SK-N-SH (cell line): Measurements from ENCODE around the gene WDR44. TPM values are rescaled to one million over a fixed set of nuclear protein-coding genes. Genes with fewer than 3 reads are reported as not detected.
A peak's percentile ranks its signal among the peaks of the same experiment; 100 is the strongest.

Source experiments
- CTCF ChIA-PET: fragments of 300-600, 350-600 bp; formaldehyde crosslinking; extraction: SDS; loops from one replicate; lab custom pipeline; 2021; lab: Yijun Ruan, JAX
- POLR2A ChIA-PET: fragments of 350-600 bp; sonication (Branson Sonifier 250); formaldehyde crosslinking; extraction: SDS; loops from one replicate; lab custom pipeline; 2020; ENCODE audit warnings: antibody characterized with exemption, inconsistent platforms; lab: Yijun Ruan, JAX
- DNase-seq: peaks from one replicate; pipeline ENCODE4 v3.0.0; 2012
- H2AFZ ChIP-seq: fragments of 200-600 bp; sonication (generic); 2 replicates; pipeline ENCODE4 v1.8.1; 2016; ENCODE audit warnings: antibody characterized with exemption, mild to moderate bottlenecking, low read depth
- H3F3A ChIP-seq: fragments of 200-600 bp; sonication (generic); replicated peaks from 2 replicates; pipeline ENCODE3; 2016; ENCODE audit warnings: antibody characterized with exemption, mild to moderate bottlenecking; ENCODE audit not compliant: insufficient read depth
- H3K27ac ChIP-seq, 2 experiments: fragments of 200-500 bp in 1 of 2; fragments of 200-600 bp in 1 of 2; sonication (Bioruptor generic) in 1 of 2; sonication (generic), shearing (Covaris generic) in 1 of 2; 2 replicates each; pipeline versions ENCODE4 v1.5.1 to v1.6.1; 2014 to 2016; ENCODE audit warnings: low read depth in 2 of 2, inconsistent platforms in 1 of 2, low read length in 1 of 2, mild to moderate bottlenecking in 1 of 2, mixed read lengths in 1 of 2
- H3K27me3 ChIP-seq: fragments of 200-600 bp; sonication (generic), shearing (Covaris generic); 2 replicates; pipeline ENCODE4 v1.6.1; 2016; ENCODE audit warnings: mixed run types; ENCODE audit not compliant: insufficient read depth
- H3K36me3 ChIP-seq, 2 experiments: fragments of 200-500 bp in 1 of 2; fragments of 200-600 bp in 1 of 2; sonication (Bioruptor generic) in 1 of 2; sonication (generic) in 1 of 2; replicated peaks in 1 of 2; 2 replicates each; pipeline versions ENCODE3 to v1.5.1; 2014 to 2016; ENCODE audit warnings: low read length in 1 of 2, mild to moderate bottlenecking in 1 of 2; ENCODE audit not compliant: insufficient read depth in 2 of 2, control insufficient read depth in 1 of 2
- H3K4me1 ChIP-seq, 2 experiments: fragments of 200-500 bp in 1 of 2; fragments of 200-600 bp in 1 of 2; sonication (Bioruptor generic) in 1 of 2; sonication (generic), shearing (Covaris generic) in 1 of 2; 2 replicates each; pipeline versions ENCODE4 v1.5.1 to v1.6.1; 2014 to 2016; ENCODE audit warnings: low read depth in 1 of 2, low read length in 1 of 2, mixed run types in 1 of 2; ENCODE audit not compliant: insufficient read depth in 2 of 2, control insufficient read depth in 1 of 2
- H3K4me2 ChIP-seq: fragments of 200-600 bp; sonication (generic), shearing (Covaris generic); 2 replicates; pipeline ENCODE4 v1.6.1; 2017; ENCODE audit warnings: mixed run types
- H3K4me3 ChIP-seq, 2 experiments: fragments of 200-500 bp in 1 of 2; fragments of 200-600 bp in 1 of 2; sonication (Bioruptor generic) in 1 of 2; sonication (generic), shearing (Covaris generic) in 1 of 2; 2 replicates each; pipeline versions ENCODE4 v1.5.1 to v1.8.1; 2014 to 2016; ENCODE audit warnings: low read depth in 2 of 2, inconsistent platforms in 1 of 2, low read length in 1 of 2, mild to moderate bottlenecking in 1 of 2, mixed read lengths in 1 of 2, moderate library complexity in 1 of 2
- H3K79me2 ChIP-seq: fragments of 200-600 bp; sonication (generic); 2 replicates; pipeline ENCODE4 v1.8.1; 2017; ENCODE audit warnings: mild to moderate bottlenecking; ENCODE audit not compliant: insufficient read depth
- H3K9ac ChIP-seq: fragments of 200-600 bp; sonication (generic); 2 replicates; pipeline ENCODE4 v1.6.1; 2017; ENCODE audit warnings: mixed run types
- H3K9me2 ChIP-seq: fragments of 200-600 bp; sonication (generic); 2 replicates; pipeline ENCODE4 v1.6.1; 2017; ENCODE audit warnings: mixed run types
- H3K9me3 ChIP-seq: fragments of 200-600 bp; sonication (generic); 2 replicates; pipeline ENCODE4 v1.6.1; 2017; ENCODE audit warnings: mixed run types, mild to moderate bottlenecking, moderate library complexity
- H4K20me1 ChIP-seq: fragments of 200-600 bp; sonication (generic); 2 replicates; pipeline ENCODE4 v1.6.1; 2017; ENCODE audit warnings: mild to moderate bottlenecking, mixed run types; ENCODE audit not compliant: insufficient read depth
- JUND ChIP-seq: IDR thresholded peaks from 2 replicates; pipeline ENCODE4 v1.4.0; 2012
- NRF1 ChIP-seq: IDR thresholded peaks from 2 replicates; pipeline ENCODE4 v1.6.1; 2012; ENCODE audit warnings: low read depth, mild to moderate bottlenecking, low read length
- RFX5 ChIP-seq: IDR thresholded peaks from 2 replicates; pipeline ENCODE4 v1.6.1; 2012; ENCODE audit warnings: mild to moderate bottlenecking, improper control_type of control experiment, low read length
- TAF1 ChIP-seq: IDR thresholded peaks from 2 replicates; pipeline ENCODE4 v1.6.1; 2012; ENCODE audit warnings: low read depth, mild to moderate bottlenecking, low read length, moderate library complexity, borderline replicate concordance
- TCF12 ChIP-seq: IDR thresholded peaks from 2 replicates; pipeline ENCODE4 v1.4.0; 2012
- USF2 ChIP-seq: fragments of 150-350 bp; IDR thresholded peaks from 2 replicates; pipeline ENCODE4 v1.6.1; 2017; ENCODE audit warnings: antibody characterized with exemption, low read length, low read depth, borderline replicate concordance
- YY1 ChIP-seq: IDR thresholded peaks from 2 replicates; pipeline ENCODE4 v1.4.0; 2012; ENCODE audit warnings: low read depth, mild to moderate bottlenecking
- WGBS: methylation state at CpG from one replicate; pipeline ENCODE4 v1.1.6; 2017; ENCODE audit warnings: low lambda C conversion rate; 5-methylcytosine and 5-hydroxymethylcytosine counted together
- polyA plus RNA-seq, 3 experiments: library from polyadenylated mRNA; depleted of rRNA; stranded (reverse); fragments of >200 nt; gene quantifications; 2 replicates each; pipeline ENCODE4 v1.2.3, GENCODE V29; 2012
- TF ChIP-seq, protein P1 (sequence below): fragments of 200-600 bp; sonication (generic); IDR thresholded peaks from 2 replicates; pipeline ENCODE4 v1.6.1; 2017; ENCODE audit warnings: antibody characterized with exemption, mild to moderate bottlenecking, moderate library complexity
- TF ChIP-seq, protein P2 (sequence below): IDR thresholded peaks from 2 replicates; pipeline ENCODE4 v1.4.0; 2012; ENCODE audit warnings: low read depth

Gene WDR44
- polyA plus RNA-seq, 1 of the 3 experiments (the other 2 are of a cell fraction) = 5.3 TPM

GRCh38 chrX:118346258-118347094 is 570 bp downstream of the WDR44 start:
- TF ChIP-seq, protein P1, sequence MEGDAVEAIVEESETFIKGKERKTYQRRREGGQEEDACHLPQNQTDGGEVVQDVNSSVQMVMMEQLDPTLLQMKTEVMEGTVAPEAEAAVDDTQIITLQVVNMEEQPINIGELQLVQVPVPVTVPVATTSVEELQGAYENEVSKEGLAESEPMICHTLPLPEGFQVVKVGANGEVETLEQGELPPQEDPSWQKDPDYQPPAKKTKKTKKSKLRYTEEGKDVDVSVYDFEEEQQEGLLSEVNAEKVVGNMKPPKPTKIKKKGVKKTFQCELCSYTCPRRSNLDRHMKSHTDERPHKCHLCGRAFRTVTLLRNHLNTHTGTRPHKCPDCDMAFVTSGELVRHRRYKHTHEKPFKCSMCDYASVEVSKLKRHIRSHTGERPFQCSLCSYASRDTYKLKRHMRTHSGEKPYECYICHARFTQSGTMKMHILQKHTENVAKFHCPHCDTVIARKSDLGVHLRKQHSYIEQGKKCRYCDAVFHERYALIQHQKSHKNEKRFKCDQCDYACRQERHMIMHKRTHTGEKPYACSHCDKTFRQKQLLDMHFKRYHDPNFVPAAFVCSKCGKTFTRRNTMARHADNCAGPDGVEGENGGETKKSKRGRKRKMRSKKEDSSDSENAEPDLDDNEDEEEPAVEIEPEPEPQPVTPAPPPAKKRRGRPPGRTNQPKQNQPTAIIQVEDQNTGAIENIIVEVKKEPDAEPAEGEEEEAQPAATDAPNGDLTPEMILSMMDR = peak; percentile 18; the same call in 1 of the 2 replicates
- peak; percentile 68; the same call in 1 of the 2 replicates for TF ChIP-seq YY1
- no peak for TF ChIP-seq TCF12
- TF ChIP-seq NRF1 = no peak
- TF ChIP-seq, all 33 proteins: peak for 2
- peak overlapping the region; percentile 88 for H3K9ac ChIP-seq
- ChIA-PET CTCF (interaction anchor here (0.9 to 1.4 kb wide), 2 partner anchors 11 to 12 kb away, joined by 3 read pairs; no protein-coding TSS in a partner anchor), POLR2A (interaction anchor here (0.6 kb wide), 1 partner anchor 430 kb away, joined by 3 read pairs; no protein-coding TSS in a partner anchor)
- H3K4me1 ChIP-seq = peaks cover 0 to 3% of the 10 kb centered on the region in 2 experiments; a peak in 2 of 4 replicates
- WGBS = 19% methylated on average over 48 of the region's 51 CpGs
- peaks cover 38% of the 10 kb centered on the region for H4K20me1 ChIP-seq
- H3K9me2 ChIP-seq = no peaks in the 10 kb centered on the region
- H3K79me2 ChIP-seq = peaks cover 51% of the 10 kb centered on the region
- H3K36me3 ChIP-seq = no peaks in the 10 kb centered on the region
- H3K4me3 ChIP-seq = peak overlapping the region; percentile 72 to 81
- H3F3A ChIP-seq = peaks cover 7% of the 10 kb centered on the region
- peak overlapping the region; percentile 69 for H3K4me2 ChIP-seq
- peak; percentile 54 for DNase-seq
- H2AFZ ChIP-seq = peak overlapping the region; percentile 65; the same call in 1 of the 2 replicates
- no peaks in the 10 kb centered on the region for H3K27me3 ChIP-seq
- no peaks in the 10 kb centered on the region for H3K9me3 ChIP-seq
- H3K27ac ChIP-seq = peak overlapping the region; percentile 87 to 88

DNA sequence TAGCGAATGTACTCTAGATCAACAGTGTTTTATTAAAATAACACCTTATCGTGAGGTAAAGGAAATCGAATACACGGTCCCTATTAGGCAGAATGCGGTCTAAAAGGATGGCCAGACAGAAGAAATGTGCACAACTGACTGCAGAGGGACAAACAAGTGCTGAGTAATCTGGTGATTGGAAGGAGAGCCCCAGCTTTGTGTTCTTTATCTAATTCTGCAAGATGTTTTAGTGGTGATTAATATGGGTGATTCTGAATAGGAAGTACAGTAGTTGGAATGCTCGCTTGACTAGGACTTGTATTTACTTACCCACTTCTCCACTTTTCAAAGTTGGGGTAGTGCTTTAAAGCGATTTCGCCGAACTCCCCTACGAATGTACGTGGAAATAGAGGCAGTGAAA is 1.2 kb downstream of the WDR44 start:
- 24% methylated on average over 11 of the region's 11 CpGs for WGBS
- Histone ChIP-seq H3K4me1 (peaks cover 0 to 3% of the 10 kb centered on the region in 2 experiments; a peak in 2 of 4 replicates), H2AFZ (no peak overlapping the region), H3K4me2 (peak overlapping the region; percentile 69), H4K20me1 (peaks cover 44% of the 10 kb centered on the region), H3K36me3 (no peaks in the 10 kb centered on the region), H3K27me3 (no peaks in the 10 kb centered on the region), H3K27ac (peak overlapping the region; percentile 87 to 88; a peak in 3 of 4 replicates), H3F3A (peaks cover 7% of the 10 kb centered on the region), H3K9me2 (no peaks in the 10 kb centered on the region), H3K9ac (peak overlapping the region; percentile 88), H3K9me3 (no peaks in the 10 kb centered on the region), H3K79me2 (peaks cover 57% of the 10 kb centered on the region), H3K4me3 (peak overlapping the region; percentile 72 to 81)
- ChIA-PET CTCF (interaction anchor here (0.9 kb wide), 1 partner anchor 10 kb away, joined by 3 read pairs; no protein-coding TSS in a partner anchor), POLR2A (no interaction called here)
- no peak for TF ChIP-seq JUND
- no peak for TF ChIP-seq RFX5
- no peak for TF ChIP-seq USF2
- TF ChIP-seq TCF12 = peak; percentile 15; the same call in 1 of the 2 replicates
- no peak for TF ChIP-seq TAF1
- TF ChIP-seq, protein P2, sequence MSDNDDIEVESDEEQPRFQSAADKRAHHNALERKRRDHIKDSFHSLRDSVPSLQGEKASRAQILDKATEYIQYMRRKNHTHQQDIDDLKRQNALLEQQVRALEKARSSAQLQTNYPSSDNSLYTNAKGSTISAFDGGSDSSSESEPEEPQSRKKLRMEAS = no peak
- peak; percentile 4 for DNase-seq
